HEK293 (cell line): ENCODE data around the gene RLN2.

Source experiments
- CTCF ChIA-PET: fragments of 350-600 bp; formaldehyde crosslinking; extraction: SDS; loops from one replicate; lab custom pipeline; 2021; ENCODE audit warnings: antibody characterized with exemption; lab: Yijun Ruan, JAX
- POLR2A ChIA-PET: fragments of 300-600 bp; formaldehyde crosslinking; extraction: SDS; loops from one replicate; lab custom pipeline; 2020; ENCODE audit warnings: antibody characterized with exemption, inconsistent platforms; lab: Yijun Ruan, JAX
- H3K27ac ChIP-seq: fragments of 200-500 bp; sonication (Bioruptor generic); 2 replicates; pipeline ENCODE4 v1.5.1; 2014; ENCODE audit warnings: low read depth, low read length, control low read depth, inconsistent platforms; ENCODE audit errors: extremely low read depth
- H3K36me3 ChIP-seq, 2 experiments: fragments of 200-500 bp in 1 of 2; sonication (Bioruptor generic) in 1 of 2; 1 replicate in 1 of 2; 2 replicates in 1 of 2; pipeline ENCODE4 v1.5.1; 2014 to 2017; ENCODE audit warnings: inconsistent platforms in 2 of 2, low read length in 2 of 2; ENCODE audit not compliant: control insufficient read depth in 2 of 2, insufficient read depth in 1 of 2
- H3K4me1 ChIP-seq: fragments of 200-500 bp; sonication (Bioruptor generic); 2 replicates; pipeline ENCODE4 v1.5.1; 2014; ENCODE audit warnings: mild to moderate bottlenecking, low read length, inconsistent platforms; ENCODE audit not compliant: control insufficient read depth, insufficient read depth
- H3K4me3 ChIP-seq: 2 replicates; pipeline ENCODE4 v1.5.1; 2011; ENCODE audit warnings: low read depth, mild to moderate bottlenecking, control low read depth, low read length, moderate library complexity
- H3K9me3 ChIP-seq: fragments of 200-500 bp; sonication (Bioruptor generic); 2 replicates; pipeline ENCODE4 v1.5.1; 2014; ENCODE audit warnings: low read depth, low read length, inconsistent platforms; ENCODE audit not compliant: control insufficient read depth, insufficient read depth
- HIC1 ChIP-seq: fragments of 450-650 bp; formaldehyde crosslinking; IDR thresholded peaks from 2 replicates; pipeline ENCODE4 v1.5.1; 2016; ENCODE audit warnings: missing biosample characterization, missing genetic modification characterization
- PRDM10 ChIP-seq: fragments of 450-650 bp; formaldehyde crosslinking; IDR thresholded peaks from 2 replicates; pipeline ENCODE4 v1.5.1; 2016; ENCODE audit warnings: missing biosample characterization, missing genetic modification characterization
- PRDM6 ChIP-seq: fragments of 450-650 bp; formaldehyde crosslinking; IDR thresholded peaks from 2 replicates; pipeline ENCODE4 v1.5.1; 2017; ENCODE audit warnings: missing biosample characterization, missing genetic modification characterization
- REPIN1 ChIP-seq: fragments of 450-650 bp; formaldehyde crosslinking; IDR thresholded peaks from 2 replicates; pipeline ENCODE4 v1.5.1; 2017; ENCODE audit warnings: missing biosample characterization, missing genetic modification characterization, low read depth
- YY1 ChIP-seq: fragments of 450-650 bp; formaldehyde crosslinking; IDR thresholded peaks from 2 replicates; pipeline ENCODE4 v1.5.1; 2018; ENCODE audit warnings: missing biosample characterization, missing genetic modification characterization
- YY2 ChIP-seq: fragments of 450-650 bp; formaldehyde crosslinking; IDR thresholded peaks from 2 replicates; pipeline ENCODE4 v1.5.1; 2016; ENCODE audit warnings: missing biosample characterization, missing genetic modification characterization
- ZEB2 ChIP-seq: fragments of 450-650 bp; formaldehyde crosslinking; IDR thresholded peaks from 2 replicates; pipeline ENCODE4 v1.5.1; 2016; ENCODE audit warnings: missing biosample characterization, missing genetic modification characterization
- ZFP69B ChIP-seq: fragments of 450-650 bp; formaldehyde crosslinking; IDR thresholded peaks from 2 replicates; pipeline ENCODE4 v1.5.1; 2016; ENCODE audit warnings: missing biosample characterization, missing genetic modification characterization
- ZNF248 ChIP-seq: fragments of 450-650 bp; formaldehyde crosslinking; IDR thresholded peaks from 2 replicates; pipeline ENCODE4 v1.5.1; 2017; ENCODE audit warnings: missing biosample characterization, missing genetic modification characterization
- ZNF26 ChIP-seq: fragments of 450-650 bp; formaldehyde crosslinking; IDR thresholded peaks from 2 replicates; pipeline ENCODE4 v1.5.1; 2016; ENCODE audit warnings: missing biosample characterization, missing genetic modification characterization
- ZNF266 ChIP-seq: fragments of 450-650 bp; formaldehyde crosslinking; IDR thresholded peaks from 2 replicates; pipeline ENCODE4 v1.5.1; 2016; ENCODE audit warnings: missing biosample characterization, missing genetic modification characterization, low read depth
- ZNF530 ChIP-seq: fragments of 450-650 bp; formaldehyde crosslinking; IDR thresholded peaks from 2 replicates; pipeline ENCODE4 v1.5.1; 2016; ENCODE audit warnings: low read depth, missing biosample characterization, missing genetic modification characterization
- ZNF701 ChIP-seq: fragments of 450-650 bp; formaldehyde crosslinking; IDR thresholded peaks from 2 replicates; pipeline ENCODE4 v1.5.1; 2016; ENCODE audit warnings: missing biosample characterization, missing genetic modification characterization
- ZNF707 ChIP-seq: fragments of 450-650 bp; formaldehyde crosslinking; IDR thresholded peaks from 2 replicates; pipeline ENCODE4 v1.5.1; 2016; ENCODE audit warnings: missing biosample characterization, missing genetic modification characterization
- ZNF76 ChIP-seq: fragments of 450-650 bp; formaldehyde crosslinking; IDR thresholded peaks from 2 replicates; pipeline ENCODE4; 2016; ENCODE audit warnings: low read depth, missing biosample characterization, missing genetic modification characterization, borderline replicate concordance
- ZSCAN18 ChIP-seq: fragments of 450-650 bp; formaldehyde crosslinking; IDR thresholded peaks from 2 replicates; pipeline ENCODE4 v1.5.1; 2016; ENCODE audit warnings: missing biosample characterization, missing genetic modification characterization

The RLN2 gene

GRCh38 chr9:5305741-5306140, 1.2 kb upstream of the RLN2 start:
- Histone ChIP-seq H3K4me3 (no peak overlapping the region), H3K36me3 (no peaks in the 10 kb centered on the region), H3K27ac (no peak overlapping the region), H3K9me3 (no peaks in the 10 kb centered on the region), H3K4me1 (no peaks in the 10 kb centered on the region)
- TF ChIP-seq ZNF26 (tag by site-specific recombination) = no peak
- TF ChIP-seq YY2 (tag by site-specific recombination) = no peak
- no peak for TF ChIP-seq YY1
- no peak for TF ChIP-seq ZSCAN18 (tag by site-specific recombination)
- no peak for TF ChIP-seq ZNF530 (tag by site-specific recombination)
- TF ChIP-seq REPIN1 (tag by site-specific recombination) = no peak
- no peak for TF ChIP-seq ZNF76 (tag by site-specific recombination)
- no peak for TF ChIP-seq ZFP69B (tag by site-specific recombination)
- no peak for TF ChIP-seq ZEB2 (tag by site-specific recombination)
- no peak for TF ChIP-seq ZNF248
- TF ChIP-seq PRDM10 (tag by site-specific recombination) = no peak
- no peak for TF ChIP-seq HIC1
- no peak for TF ChIP-seq ZNF707 (tag by site-specific recombination)
- TF ChIP-seq ZNF266 (tag by site-specific recombination) = no peak
- no peak for TF ChIP-seq PRDM6 (tag by site-specific recombination)
- TF ChIP-seq ZNF701 = no peak
- ChIA-PET CTCF (no interaction called here), POLR2A (interaction anchor here (0.6 to 0.7 kb wide), 2 partner anchors 120 to 157 kb away, joined by 3 to 5 read pairs; no protein-coding TSS in a partner anchor)
